Measurements from ENCODE around the gene STARD3. TPM values are rescaled to one million over a fixed set of nuclear protein-coding genes. Genes with fewer than 3 reads are reported as not detected.

STARD3 gene
- total and polyA plus RNA-seq, 2 of the 13 experiments (the other 11 are each of a cell fraction or from before 2014, with no cell fraction given): 34.6 to 100 TPM

DNA sequence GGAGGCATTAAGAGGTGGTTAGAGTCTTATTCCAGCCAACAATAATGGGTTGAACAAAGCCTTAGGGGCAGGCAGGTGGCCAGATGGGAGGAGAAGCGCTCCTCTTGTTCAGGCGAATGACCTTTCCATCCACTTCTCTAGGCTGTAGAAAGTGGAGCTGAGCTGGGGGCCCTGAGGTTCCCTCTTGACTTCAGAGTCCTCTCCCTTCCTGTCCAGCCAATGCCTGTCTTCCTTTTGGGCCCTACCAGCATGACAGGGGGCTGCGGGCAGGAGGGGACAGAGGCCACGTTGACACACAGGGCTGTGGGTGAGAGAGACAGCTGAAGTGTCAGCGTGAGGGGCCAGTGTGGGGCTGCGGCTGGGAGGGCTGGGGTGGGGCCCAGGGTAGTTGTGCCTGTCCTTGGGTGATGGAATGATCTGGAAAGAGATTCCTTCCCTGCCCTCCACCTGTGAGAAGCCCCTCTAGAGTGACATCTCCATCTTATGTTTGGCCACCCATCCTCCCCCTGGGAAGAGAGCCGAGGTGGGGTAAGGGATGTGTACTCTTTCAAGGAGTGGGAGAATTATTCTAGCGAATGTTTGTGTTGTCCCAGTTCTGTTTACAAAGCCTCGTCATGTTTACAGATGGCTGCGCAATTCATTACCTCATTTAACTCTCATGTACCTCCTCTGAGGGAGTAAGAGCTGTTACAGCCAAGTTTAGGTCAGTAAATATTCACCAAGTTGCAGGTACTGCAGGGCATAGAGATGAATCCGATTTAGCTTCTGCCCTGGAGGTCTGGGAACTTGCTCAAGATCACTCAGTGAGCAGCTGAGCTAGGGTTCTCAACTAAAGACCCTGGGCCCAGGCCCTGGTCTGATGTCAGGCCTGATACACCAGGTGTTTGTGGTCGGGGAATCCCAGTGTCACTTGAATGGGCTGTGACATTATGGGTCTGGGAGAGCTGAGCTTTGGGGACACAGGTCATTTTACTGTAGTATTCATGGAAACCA is 66.3 kb downstream of the STARD3 start (continued):
- TF ChIP-seq, protein P1, sequence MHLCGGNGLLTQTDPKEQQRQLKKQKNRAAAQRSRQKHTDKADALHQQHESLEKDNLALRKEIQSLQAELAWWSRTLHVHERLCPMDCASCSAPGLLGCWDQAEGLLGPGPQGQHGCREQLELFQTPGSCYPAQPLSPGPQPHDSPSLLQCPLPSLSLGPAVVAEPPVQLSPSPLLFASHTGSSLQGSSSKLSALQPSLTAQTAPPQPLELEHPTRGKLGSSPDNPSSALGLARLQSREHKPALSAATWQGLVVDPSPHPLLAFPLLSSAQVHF (CRISPR knock-in tag; IDR thresholded peaks at IDR 0.05): no peak
- TF ChIP-seq PHF21A (CRISPR knock-in tag; IDR thresholded peaks at IDR 0.05) (peak; percentile 93), ZNF432 (CRISPR knock-in tag; IDR thresholded peaks at IDR 0.05; ENCODE audit: borderline replicate concordance) (no peak), SKIL (CRISPR knock-in tag; IDR thresholded peaks at IDR 0.05; ENCODE audit: borderline replicate concordance) (peak; percentile 83), THAP11 (CRISPR knock-in tag; IDR thresholded peaks at IDR 0.05) (peak; percentile 65; the same call in 1 of the 2 replicates), ZNF335 (CRISPR knock-in tag; IDR thresholded peaks at IDR 0.05) (no peak), ZNF616 (CRISPR knock-in tag; IDR thresholded peaks at IDR 0.05; ENCODE audit: low read depth) (no peak), ZBTB4 (CRISPR knock-in tag; IDR thresholded peaks at IDR 0.05; ENCODE audit: borderline replicate concordance) (no peak), NBN (conservative IDR thresholded peaks at IDR 0.05) (no peak), FOSL1 (CRISPR knock-in tag; IDR thresholded peaks at IDR 0.05; ENCODE audit: borderline replicate concordance) (no peak), THRA (CRISPR knock-in tag; IDR thresholded peaks at IDR 0.05; ENCODE audit: borderline replicate concordance) (no peak), ZNF563 (CRISPR knock-in tag; IDR thresholded peaks at IDR 0.05) (peak; percentile 20; the same call in 1 of the 2 replicates)
- TF ChIP-seq, protein P2, sequence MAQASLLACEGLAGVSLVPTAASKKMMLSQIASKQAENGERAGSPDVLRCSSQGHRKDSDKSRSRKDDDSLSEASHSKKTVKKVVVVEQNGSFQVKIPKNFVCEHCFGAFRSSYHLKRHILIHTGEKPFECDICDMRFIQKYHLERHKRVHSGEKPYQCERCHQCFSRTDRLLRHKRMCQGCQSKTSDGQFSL (CRISPR knock-in tag; IDR thresholded peaks at IDR 0.05): no peak
- TF ChIP-seq, protein P3, sequence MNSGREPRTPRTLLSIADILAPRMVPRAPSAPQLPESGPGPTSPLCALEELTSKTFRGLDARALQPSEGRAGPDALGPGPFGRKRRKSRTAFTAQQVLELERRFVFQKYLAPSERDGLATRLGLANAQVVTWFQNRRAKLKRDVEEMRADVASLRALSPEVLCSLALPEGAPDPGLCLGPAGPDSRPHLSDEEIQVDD (CRISPR knock-in tag; IDR thresholded peaks at IDR 0.05; ENCODE audit: borderline replicate concordance): no peak

Data from HepG2 (cell line).